OCI-LY1 (cell line): ENCODE measurements around the gene THAP4.

Source experiments
- CTCF ChIP-seq: fragments of 200-600 bp; sonication (generic), shearing (Covaris generic); IDR thresholded peaks from 2 replicates; pipeline ENCODE4 v1.5.1; 2017; ENCODE audit warnings: mild to moderate bottlenecking, antibody characterized with exemption, low read length, moderate library complexity, mixed read lengths
- EZH2 ChIP-seq: fragments of 200-600 bp; sonication (generic), shearing (Covaris generic); IDR thresholded peaks from 2 replicates; pipeline ENCODE4 v1.8.0; 2017; ENCODE audit warnings: borderline replicate concordance, mixed run types, mild to moderate bottlenecking, antibody characterized with exemption, low read length, moderate library complexity, mixed read lengths

GRCh38 chr2:241616168-241617125 lies 20.5 kb downstream of the THAP4 start:
- no peak for TF ChIP-seq CTCF
- TF ChIP-seq EZH2 = no peak
